Uterus (tissue), 2 donors: Measurements from ENCODE around the gene WWOX.

ENCODE experiments used
- CTCF ChIP-seq, 4 experiments: fragments of 200-600 bp in 2 of 4; fragments of 450-650 bp in 2 of 4; sonication (generic) in 2 of 4; IDR thresholded peaks; one replicate each; pipeline ENCODE4 v1.5.1; 2016 to 2019; ENCODE audit warnings: antibody characterized with exemption in 4 of 4, mild to moderate bottlenecking in 2 of 4, moderate library complexity in 1 of 4
- POLR2A ChIP-seq, 2 donors: fragments of 450-650 bp; IDR thresholded peaks; one replicate each; pipeline ENCODE4 v1.6.1; 2016; ENCODE audit warnings: antibody characterized with exemption in 2 of 2, mild to moderate bottlenecking in 1 of 2, moderate library complexity in 1 of 2

- no peak for TF ChIP-seq POLR2A (IDR thresholded peaks at IDR 0.05)
- TF ChIP-seq CTCF (IDR thresholded peaks at IDR 0.05) = no peak
Measured at GRCh38 chr16:78211946-78212345, 112.5 kb downstream of the WWOX start.
